Neural cell (in vitro differentiated cells): ENCODE measurements around the gene PIK3AP1. TPM values are rescaled to one million over a fixed set of nuclear protein-coding genes. Genes with fewer than 3 reads are reported as not detected.

Source experiments
- H2AFZ ChIP-seq: fragments of 200-600, 300-800 bp; sonication (generic), shearing (Covaris generic); 2 replicates; pipeline ENCODE4 v1.6.0; 2014; ENCODE audit warnings: low read depth, mild to moderate bottlenecking, antibody characterized with exemption, low read length, moderate library complexity
- H3F3A ChIP-seq: fragments of 200-600 bp; shearing (Covaris generic); 2 replicates; pipeline ENCODE4 v1.6.1; 2016; ENCODE audit warnings: mild to moderate bottlenecking, moderate library complexity, mixed read lengths, antibody characterized with exemption, low read length; ENCODE audit not compliant: insufficient read depth, poor library complexity, severe bottlenecking
- H3K27ac ChIP-seq: fragments of 200-600, 300-800 bp; sonication (generic), shearing (Covaris generic); 2 replicates; pipeline ENCODE4 v1.5.1; 2014; ENCODE audit warnings: mild to moderate bottlenecking, low read length, moderate library complexity
- H3K27me3 ChIP-seq: fragments of 300-800, 200-600 bp; sonication (generic), shearing (Covaris generic); 2 replicates; pipeline ENCODE4 v1.6.0; 2014; ENCODE audit warnings: mild to moderate bottlenecking, low read depth, low read length, moderate library complexity; ENCODE audit not compliant: insufficient read depth
- H3K36me3 ChIP-seq: fragments of 300-800, 200-600 bp; sonication (generic), shearing (Covaris generic); 2 replicates; pipeline ENCODE4 v1.5.1; 2014; ENCODE audit warnings: mild to moderate bottlenecking, antibody characterized with exemption, low read length, moderate library complexity; ENCODE audit not compliant: insufficient read depth
- H3K4me2 ChIP-seq: fragments of 300-800, 200-600 bp; sonication (generic), shearing (Covaris generic); 2 replicates; pipeline ENCODE4 v1.6.0; 2014; ENCODE audit warnings: mild to moderate bottlenecking, low read length
- H3K4me3 ChIP-seq: fragments of 300-800, 200-600 bp; sonication (generic), shearing (Covaris generic); 2 replicates; pipeline ENCODE4 v1.5.1; 2014; ENCODE audit warnings: mild to moderate bottlenecking, low read length, moderate library complexity
- H3K79me2 ChIP-seq: fragments of 200-600 bp; shearing (Covaris generic); replicated peaks from 2 replicates; pipeline ENCODE4 v1.6.0; 2014; ENCODE audit warnings: mild to moderate bottlenecking, low read length, moderate library complexity; ENCODE audit not compliant: insufficient read depth
- H3K9ac ChIP-seq: fragments of 300-800, 200-600 bp; sonication (generic), shearing (Covaris generic); 2 replicates; pipeline ENCODE4 v1.6.1; 2016; ENCODE audit warnings: mild to moderate bottlenecking, low read length, mixed read lengths
- H3K9me2 ChIP-seq: fragments of 200-600 bp; shearing (Covaris generic); 2 replicates; pipeline ENCODE4 v1.6.1; 2016; ENCODE audit warnings: mild to moderate bottlenecking, low read length, mixed read lengths; ENCODE audit not compliant: insufficient read depth
- H3K9me3 ChIP-seq: fragments of 200-600, 300-800 bp; sonication (generic), shearing (Covaris generic); 2 replicates; pipeline ENCODE4 v1.6.1; 2016; ENCODE audit warnings: mild to moderate bottlenecking, mixed run types, low read length, moderate library complexity, mixed read lengths
- H4K20me1 ChIP-seq: fragments of 200-600 bp; shearing (Covaris generic); 2 replicates; pipeline ENCODE4 v1.6.1; 2016; ENCODE audit warnings: mild to moderate bottlenecking, mixed run types; ENCODE audit not compliant: insufficient read depth
- EP300 ChIP-seq: fragments of 450-650 bp; conservative IDR thresholded peaks from 2 replicates; pipeline ENCODE4 v1.6.1; 2014; ENCODE audit warnings: antibody characterized with exemption, mild to moderate bottlenecking, moderate library complexity; ENCODE audit not compliant: poor library complexity, severe bottlenecking
- EZH2 ChIP-seq: fragments of 200-600, 300-800 bp; shearing (Covaris generic), sonication (generic); IDR thresholded peaks from 2 replicates; pipeline ENCODE4 v1.6.1; 2014; ENCODE audit warnings: antibody characterized with exemption, low read length, borderline replicate concordance, mild to moderate bottlenecking; ENCODE audit not compliant: insufficient read depth, poor library complexity, severe bottlenecking
- MXI1 ChIP-seq: fragments of 450-650 bp; conservative IDR thresholded peaks from 2 replicates; pipeline ENCODE4 v1.6.1; 2014; ENCODE audit warnings: antibody characterized with exemption, mild to moderate bottlenecking; ENCODE audit not compliant: poor library complexity, severe bottlenecking
- POLR2AphosphoS5 ChIP-seq: IDR thresholded peaks from 2 replicates; pipeline ENCODE4 v1.6.1; 2012
- RAD21 ChIP-seq: fragments of 450-650 bp; conservative IDR thresholded peaks from 2 replicates; pipeline ENCODE4 v1.6.1; 2014; ENCODE audit warnings: antibody characterized with exemption, mild to moderate bottlenecking, moderate library complexity
- SMC3 ChIP-seq: fragments of 450-650 bp; conservative IDR thresholded peaks from 2 replicates; pipeline ENCODE4 v1.6.1; 2014; ENCODE audit warnings: antibody characterized with exemption, mild to moderate bottlenecking, moderate library complexity; ENCODE audit not compliant: poor library complexity
- TAF1 ChIP-seq: IDR thresholded peaks from 2 replicates; pipeline ENCODE4 v1.6.1; 2012; ENCODE audit warnings: low read depth
- polyA plus RNA-seq: library from polyadenylated mRNA; depleted of rRNA; stranded (reverse); fragments of >200 nt; gene quantifications from 2 replicates; pipeline ENCODE4 v1.2.3, GENCODE V29; 2014
- TF ChIP-seq, protein P1 (sequence below): fragments of 450-650 bp; IDR thresholded peaks from 2 replicates; pipeline ENCODE4 v1.5.1; 2014; ENCODE audit warnings: antibody characterized with exemption, mild to moderate bottlenecking, moderate library complexity; ENCODE audit not compliant: poor library complexity, severe bottlenecking
- TF ChIP-seq, protein P2 (sequence below): IDR thresholded peaks from 2 replicates; pipeline ENCODE4 v1.6.1; 2012; ENCODE audit warnings: borderline replicate concordance

Gene PIK3AP1
- polyA plus RNA-seq, 1 donor from 2014 or later = 0.05 TPM

DNA sequence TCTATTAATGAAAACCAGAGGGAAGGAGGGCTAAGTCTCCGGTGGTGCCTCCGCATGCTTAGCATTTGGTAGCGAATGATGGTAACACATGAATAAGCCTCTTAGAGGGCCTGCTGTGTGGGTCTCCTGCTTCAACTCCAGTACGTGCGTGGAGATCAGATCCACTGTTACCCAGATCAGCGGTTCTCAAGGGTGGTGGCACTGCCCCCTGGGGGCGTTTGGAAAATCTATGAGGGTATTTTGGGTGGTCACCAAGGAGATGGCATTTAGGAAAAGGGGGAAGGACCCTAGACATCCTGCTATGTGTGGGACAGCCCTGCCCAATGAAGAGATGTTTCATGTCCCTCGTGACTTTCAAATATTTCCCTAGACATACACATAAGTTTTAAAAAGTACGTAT is 76.4 kb downstream of the PIK3AP1 start:
- Histone ChIP-seq H3K79me2 (no peaks in the 10 kb centered on the region), H4K20me1 (no peaks in the 10 kb centered on the region), H2AFZ (no peak overlapping the region), H3K36me3 (no peaks in the 10 kb centered on the region), H3F3A (no peaks in the 10 kb centered on the region), H3K9me3 (no peaks in the 10 kb centered on the region), H3K27me3 (no peaks in the 10 kb centered on the region), H3K9me2 (no peaks in the 10 kb centered on the region), H3K4me2 (no peak overlapping the region), H3K9ac (no peak overlapping the region), H3K27ac (no peak overlapping the region), H3K4me3 (no peak overlapping the region)
- no peak for TF ChIP-seq EZH2
- no peak for TF ChIP-seq SMC3
- no peak for TF ChIP-seq TAF1
- TF ChIP-seq RAD21 = no peak
- TF ChIP-seq EP300 = no peak
- no peak for TF ChIP-seq MXI1
- TF ChIP-seq, protein P1, sequence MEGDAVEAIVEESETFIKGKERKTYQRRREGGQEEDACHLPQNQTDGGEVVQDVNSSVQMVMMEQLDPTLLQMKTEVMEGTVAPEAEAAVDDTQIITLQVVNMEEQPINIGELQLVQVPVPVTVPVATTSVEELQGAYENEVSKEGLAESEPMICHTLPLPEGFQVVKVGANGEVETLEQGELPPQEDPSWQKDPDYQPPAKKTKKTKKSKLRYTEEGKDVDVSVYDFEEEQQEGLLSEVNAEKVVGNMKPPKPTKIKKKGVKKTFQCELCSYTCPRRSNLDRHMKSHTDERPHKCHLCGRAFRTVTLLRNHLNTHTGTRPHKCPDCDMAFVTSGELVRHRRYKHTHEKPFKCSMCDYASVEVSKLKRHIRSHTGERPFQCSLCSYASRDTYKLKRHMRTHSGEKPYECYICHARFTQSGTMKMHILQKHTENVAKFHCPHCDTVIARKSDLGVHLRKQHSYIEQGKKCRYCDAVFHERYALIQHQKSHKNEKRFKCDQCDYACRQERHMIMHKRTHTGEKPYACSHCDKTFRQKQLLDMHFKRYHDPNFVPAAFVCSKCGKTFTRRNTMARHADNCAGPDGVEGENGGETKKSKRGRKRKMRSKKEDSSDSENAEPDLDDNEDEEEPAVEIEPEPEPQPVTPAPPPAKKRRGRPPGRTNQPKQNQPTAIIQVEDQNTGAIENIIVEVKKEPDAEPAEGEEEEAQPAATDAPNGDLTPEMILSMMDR = no peak
- TF ChIP-seq, protein P2, sequence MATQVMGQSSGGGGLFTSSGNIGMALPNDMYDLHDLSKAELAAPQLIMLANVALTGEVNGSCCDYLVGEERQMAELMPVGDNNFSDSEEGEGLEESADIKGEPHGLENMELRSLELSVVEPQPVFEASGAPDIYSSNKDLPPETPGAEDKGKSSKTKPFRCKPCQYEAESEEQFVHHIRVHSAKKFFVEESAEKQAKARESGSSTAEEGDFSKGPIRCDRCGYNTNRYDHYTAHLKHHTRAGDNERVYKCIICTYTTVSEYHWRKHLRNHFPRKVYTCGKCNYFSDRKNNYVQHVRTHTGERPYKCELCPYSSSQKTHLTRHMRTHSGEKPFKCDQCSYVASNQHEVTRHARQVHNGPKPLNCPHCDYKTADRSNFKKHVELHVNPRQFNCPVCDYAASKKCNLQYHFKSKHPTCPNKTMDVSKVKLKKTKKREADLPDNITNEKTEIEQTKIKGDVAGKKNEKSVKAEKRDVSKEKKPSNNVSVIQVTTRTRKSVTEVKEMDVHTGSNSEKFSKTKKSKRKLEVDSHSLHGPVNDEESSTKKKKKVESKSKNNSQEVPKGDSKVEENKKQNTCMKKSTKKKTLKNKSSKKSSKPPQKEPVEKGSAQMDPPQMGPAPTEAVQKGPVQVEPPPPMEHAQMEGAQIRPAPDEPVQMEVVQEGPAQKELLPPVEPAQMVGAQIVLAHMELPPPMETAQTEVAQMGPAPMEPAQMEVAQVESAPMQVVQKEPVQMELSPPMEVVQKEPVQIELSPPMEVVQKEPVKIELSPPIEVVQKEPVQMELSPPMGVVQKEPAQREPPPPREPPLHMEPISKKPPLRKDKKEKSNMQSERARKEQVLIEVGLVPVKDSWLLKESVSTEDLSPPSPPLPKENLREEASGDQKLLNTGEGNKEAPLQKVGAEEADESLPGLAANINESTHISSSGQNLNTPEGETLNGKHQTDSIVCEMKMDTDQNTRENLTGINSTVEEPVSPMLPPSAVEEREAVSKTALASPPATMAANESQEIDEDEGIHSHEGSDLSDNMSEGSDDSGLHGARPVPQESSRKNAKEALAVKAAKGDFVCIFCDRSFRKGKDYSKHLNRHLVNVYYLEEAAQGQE = no peak
- TF ChIP-seq POLR2AphosphoS5 = no peak

DNA sequence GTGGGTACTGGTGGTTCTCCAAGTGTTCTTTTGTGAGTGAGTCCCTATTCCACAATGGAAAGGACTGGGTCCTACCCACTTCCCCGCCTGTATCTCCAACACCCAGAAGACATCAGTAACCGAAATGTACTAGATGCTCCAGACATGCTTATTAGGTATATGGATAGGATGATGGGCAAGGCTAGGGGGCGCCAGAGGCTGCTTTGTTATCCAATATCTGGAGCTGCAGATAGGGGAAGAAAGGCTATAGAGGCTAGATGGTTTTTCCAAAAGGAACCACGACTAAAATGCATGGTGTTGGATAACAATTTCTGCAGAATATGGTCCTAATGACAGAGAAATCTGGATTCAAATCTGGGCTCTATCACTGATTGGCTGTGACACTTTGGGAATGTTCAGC is 77.3 kb downstream of the PIK3AP1 start:
- no peak overlapping the region for H3K4me3 ChIP-seq
- H3F3A ChIP-seq = no peaks in the 10 kb centered on the region
- TF ChIP-seq, protein P1 = no peak
- TF ChIP-seq, protein P2 = no peak
- no peak for TF ChIP-seq RAD21
- no peak for TF ChIP-seq TAF1
- no peak for TF ChIP-seq POLR2AphosphoS5
- TF ChIP-seq EZH2 = no peak
- TF ChIP-seq EP300 = no peak
- no peak for TF ChIP-seq MXI1
- TF ChIP-seq SMC3 = no peak
- H3K27me3 ChIP-seq = no peaks in the 10 kb centered on the region
- no peaks in the 10 kb centered on the region for H3K9me2 ChIP-seq
- no peaks in the 10 kb centered on the region for H4K20me1 ChIP-seq
- H3K36me3 ChIP-seq = no peaks in the 10 kb centered on the region
- H3K4me2 ChIP-seq = no peak overlapping the region
- H3K9ac ChIP-seq = no peak overlapping the region
- no peaks in the 10 kb centered on the region for H3K79me2 ChIP-seq
- no peak overlapping the region for H3K27ac ChIP-seq
- no peak overlapping the region for H2AFZ ChIP-seq
- no peaks in the 10 kb centered on the region for H3K9me3 ChIP-seq
